HepG2 (cell line): ENCODE data around the gene ELL.

Experiments used
- GABPB1 ChIP-seq: IDR thresholded peaks from 2 replicates; pipeline ENCODE4 v1.6.1; 2016; ENCODE audit warnings: mild to moderate bottlenecking, missing genetic modification reagents, moderate library complexity, missing compliant biosample characterization
- POLR2AphosphoS5 ChIP-seq: IDR thresholded peaks from 2 replicates; pipeline ENCODE4 v1.6.1; 2012; ENCODE audit warnings: low read depth, low read length
- ZKSCAN8 ChIP-seq: IDR thresholded peaks from 2 replicates; pipeline ENCODE4 v1.6.1; 2016; ENCODE audit warnings: borderline replicate concordance, missing genetic modification reagents, missing compliant biosample characterization

DNA sequence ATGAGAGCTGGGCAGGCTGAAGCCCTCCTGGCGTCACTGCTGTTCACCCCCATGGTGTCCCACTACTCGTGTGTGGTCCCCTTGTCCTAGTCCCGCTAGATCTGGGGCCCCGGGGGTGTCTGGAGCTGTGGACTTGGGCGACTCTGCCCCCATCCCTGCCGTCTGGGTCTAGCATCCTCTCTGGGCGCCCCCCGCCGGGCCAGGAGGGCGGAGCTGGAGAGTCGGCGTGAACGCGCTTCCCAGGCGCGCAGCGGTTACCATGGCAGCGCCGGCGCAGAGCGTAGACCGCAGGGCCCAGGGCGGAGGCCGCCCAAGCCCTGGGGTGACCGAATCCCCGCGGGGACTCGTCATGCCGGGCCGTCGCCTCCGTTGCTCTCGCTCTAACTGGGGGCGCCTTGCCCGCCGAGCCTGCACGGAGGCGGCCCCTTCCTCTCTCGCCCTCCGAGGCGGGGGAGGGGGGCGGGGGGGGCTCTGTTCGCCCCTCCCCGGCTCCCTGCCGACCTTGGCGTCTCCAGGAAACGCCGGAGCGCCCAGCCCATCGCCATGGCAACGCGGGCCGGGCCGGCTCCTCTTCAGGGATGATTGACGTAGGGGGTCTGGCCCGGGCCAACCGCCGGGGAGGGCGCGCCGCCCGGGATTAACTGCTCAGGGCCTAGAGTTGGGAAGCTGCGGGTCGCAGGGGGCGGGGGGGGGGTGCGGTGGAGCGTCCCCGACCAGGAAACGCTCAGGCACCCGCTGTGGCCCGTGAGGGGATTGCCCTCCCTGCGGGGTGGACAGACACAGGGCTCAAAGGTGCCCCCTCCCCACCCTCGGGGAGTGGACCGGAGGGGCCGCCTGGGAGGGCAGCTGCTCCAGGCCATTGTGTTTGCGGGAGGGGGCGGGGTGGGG, 92.8 kb downstream of the ELL start:
- TF ChIP-seq ZKSCAN8 (no peak), POLR2AphosphoS5 (no peak), GABPB1 (CRISPR knock-in tag) (no peak)
